Measurements from ENCODE around the gene CYGB.

Gene CYGB

GRCh38 chr17:76577876-76578275 is 40.4 kb upstream of the CYGB start:
- H3K4me1 ChIP-seq (ENCODE audit: control insufficient read depth in 1 of 2, insufficient read depth in 1 of 2, low read depth in 1 of 2, low read length in 1 of 2), result peaks cover 13 to 28% of the 10 kb centered on the region in 2 experiments
- peaks cover 38% of the 10 kb centered on the region for H3K36me3 ChIP-seq
- no peak overlapping the region for H3K27ac ChIP-seq
- no peak overlapping the region for H3K4me3 ChIP-seq (ENCODE audit: low read depth in 1 of 2, low read length in 1 of 2)
- no peak for TF ChIP-seq CTCF (IDR thresholded peaks at IDR 0.05)
- no peaks in the 10 kb centered on the region for H3K9me3 ChIP-seq
- H3K27me3 ChIP-seq, result no peaks in the 10 kb centered on the region

GRCh38 chr17:76576189-76576588 is 38.7 kb upstream of the CYGB start:
- Histone ChIP-seq H3K27me3 (no peaks in the 10 kb centered on the region), H3K27ac (no peak overlapping the region), H3K9me3 (no peaks in the 10 kb centered on the region), H3K4me3 (ENCODE audit: low read depth in 1 of 2, low read length in 1 of 2) (no peak overlapping the region), H3K4me1 (ENCODE audit: control insufficient read depth in 1 of 2, insufficient read depth in 1 of 2, low read depth in 1 of 2, low read length in 1 of 2) (peaks cover 13 to 24% of the 10 kb centered on the region in 2 experiments), H3K36me3 (peaks cover 55% of the 10 kb centered on the region)
- TF ChIP-seq CTCF (IDR thresholded peaks at IDR 0.05), result no peak

GRCh38 chr17:76575570-76575969 is 38.1 kb upstream of the CYGB start:
- Histone ChIP-seq H3K27me3 (no peaks in the 10 kb centered on the region), H3K4me1 (ENCODE audit: control insufficient read depth in 1 of 2, insufficient read depth in 1 of 2, low read depth in 1 of 2, low read length in 1 of 2) (peaks cover 13 to 24% of the 10 kb centered on the region in 2 experiments), H3K9me3 (no peaks in the 10 kb centered on the region), H3K4me3 (ENCODE audit: low read depth in 1 of 2, low read length in 1 of 2) (no peak overlapping the region), H3K27ac (no peak overlapping the region), H3K36me3 (peaks cover 61% of the 10 kb centered on the region)
- TF ChIP-seq CTCF (IDR thresholded peaks at IDR 0.05), result no peak

GRCh38 chr17:76574166-76574565 is 36.7 kb upstream of the CYGB start:
- Histone ChIP-seq H3K9me3 (no peaks in the 10 kb centered on the region), H3K36me3 (peaks cover 68% of the 10 kb centered on the region), H3K27ac (no peak overlapping the region), H3K4me3 (ENCODE audit: low read depth in 1 of 2, low read length in 1 of 2) (no peak overlapping the region), H3K27me3 (no peaks in the 10 kb centered on the region), H3K4me1 (ENCODE audit: control insufficient read depth in 1 of 2, insufficient read depth in 1 of 2, low read depth in 1 of 2, low read length in 1 of 2) (peaks cover 14 to 21% of the 10 kb centered on the region in 2 experiments)
- no peak for TF ChIP-seq CTCF (IDR thresholded peaks at IDR 0.05)

GRCh38 chr17:76573096-76573495 is 35.6 kb upstream of the CYGB start:
- TF ChIP-seq CTCF (IDR thresholded peaks at IDR 0.05), result no peak
- Histone ChIP-seq H3K27me3 (no peaks in the 10 kb centered on the region), H3K4me1 (ENCODE audit: control insufficient read depth in 1 of 2, insufficient read depth in 1 of 2, low read depth in 1 of 2, low read length in 1 of 2) (peaks cover 22 to 24% of the 10 kb centered on the region in 2 experiments)

More at GRCh38 chr17:76573096-76573495, 35.6 kb upstream of the CYGB start:
- Histone ChIP-seq H3K27ac (no peak overlapping the region), H3K4me3 (ENCODE audit: low read depth in 1 of 2, low read length in 1 of 2) (no peak overlapping the region), H3K9me3 (no peaks in the 10 kb centered on the region), H3K36me3 (peaks cover 68% of the 10 kb centered on the region)
